ENCODE results near the gene TTC33. TPM values are rescaled to one million over a fixed set of nuclear protein-coding genes. Genes with fewer than 3 reads are reported as not detected.

TTC33 gene
- total RNA-seq, 3 donors from 2014 or later (not counting 1 experiment from before 2014, with no cell fraction given): 7.3 to 11.4 (median 10.0) TPM

- H3K36me3 ChIP-seq (ENCODE audit: control insufficient read depth, insufficient read depth, low read length): no peaks in the 10 kb centered on the region
- ATAC-seq: no peak
- WGBS (ENCODE audit: insufficient coverage): 85% methylated on average over 2 of the region's 4 CpGs
- H3K9me3 ChIP-seq (ENCODE audit: control insufficient read depth, insufficient read depth, low read length): no peaks in the 10 kb centered on the region
- H3K9me3 Mint-ChIP-seq: no peaks in the 10 kb centered on the region
- H3K4me3 ChIP-seq (ENCODE audit: low read length): no peak overlapping the region
- H3K4me1 ChIP-seq (ENCODE audit: control insufficient read depth, insufficient read depth, low read length): no peaks in the 10 kb centered on the region
- no peak for DNase-seq
- H3K4me1 Mint-ChIP-seq: peaks cover 7 to 17% of the 10 kb centered on the region in 2 donors
- TF ChIP-seq CTCF (IDR thresholded peaks at IDR 0.05): no peak
- no peaks in the 10 kb centered on the region for H3K36me3 Mint-ChIP-seq
- no peaks in the 10 kb centered on the region for H3K27me3 ChIP-seq (ENCODE audit: control insufficient read depth, insufficient read depth, low read length)
- no peak overlapping the region for H3K4me3 Mint-ChIP-seq
- no peak overlapping the region for H3K27ac Mint-ChIP-seq
- no peak overlapping the region for H3K27ac ChIP-seq (ENCODE audit: low read length)
- H3K27me3 Mint-ChIP-seq (ENCODE audit: low read depth in 2 of 2): peaks cover 0 to 6% of the 10 kb centered on the region in 2 donors
- intact Hi-C loops (cut with micrococcal nuclease): no loop called here
These were observed 195.2 kb downstream of the TTC33 start for GRCh38 chr5:40560474-40561110.

GRCh38 chr5:40559306-40559705 lies 196.5 kb downstream of the TTC33 start:
- no peak for DNase-seq
- no peak overlapping the region for H3K4me3 Mint-ChIP-seq
- Histone ChIP-seq H3K4me3 (ENCODE audit: low read length) (no peak overlapping the region), H3K36me3 (ENCODE audit: control insufficient read depth, insufficient read depth, low read length) (no peaks in the 10 kb centered on the region), H3K9me3 (ENCODE audit: control insufficient read depth, insufficient read depth, low read length) (no peaks in the 10 kb centered on the region), H3K27ac (ENCODE audit: low read length) (no peak overlapping the region), H3K4me1 (ENCODE audit: control insufficient read depth, insufficient read depth, low read length) (no peaks in the 10 kb centered on the region), H3K27me3 (ENCODE audit: control insufficient read depth, insufficient read depth, low read length) (no peaks in the 10 kb centered on the region)
- H3K4me1 Mint-ChIP-seq: peaks cover under 1 to 7% of the 10 kb centered on the region in 2 donors
- intact Hi-C loops (cut with micrococcal nuclease): no loop called here
- H3K27me3 Mint-ChIP-seq (ENCODE audit: low read depth in 2 of 2): peaks cover 0 to 5% of the 10 kb centered on the region in 2 donors
- H3K9me3 Mint-ChIP-seq: no peaks in the 10 kb centered on the region
- no peaks in the 10 kb centered on the region for H3K36me3 Mint-ChIP-seq
- no peak for ATAC-seq
- no peak overlapping the region for H3K27ac Mint-ChIP-seq
- TF ChIP-seq CTCF (IDR thresholded peaks at IDR 0.05): no peak

GRCh38 chr5:40557501-40557900 lies 198.3 kb downstream of the TTC33 start:
- no peak overlapping the region for H3K4me3 Mint-ChIP-seq
- Histone ChIP-seq H3K9me3 (ENCODE audit: control insufficient read depth, insufficient read depth, low read length) (no peaks in the 10 kb centered on the region), H3K36me3 (ENCODE audit: control insufficient read depth, insufficient read depth, low read length) (no peaks in the 10 kb centered on the region), H3K27ac (ENCODE audit: low read length) (no peak overlapping the region), H3K4me1 (ENCODE audit: control insufficient read depth, insufficient read depth, low read length) (no peaks in the 10 kb centered on the region), H3K4me3 (ENCODE audit: low read length) (no peak overlapping the region), H3K27me3 (ENCODE audit: control insufficient read depth, insufficient read depth, low read length) (no peaks in the 10 kb centered on the region)
- TF ChIP-seq CTCF (IDR thresholded peaks at IDR 0.05): no peak
- no peaks in the 10 kb centered on the region for H3K36me3 Mint-ChIP-seq
- intact Hi-C loops (cut with micrococcal nuclease): no loop called here
- no peak overlapping the region for H3K27ac Mint-ChIP-seq
- ATAC-seq (no peak), DNase-seq (no peak)
- peaks cover 0 to 4% of the 10 kb centered on the region in 2 donors for H3K4me1 Mint-ChIP-seq
- H3K9me3 Mint-ChIP-seq: no peaks in the 10 kb centered on the region
- 100% methylated on average over 1 of the region's 1 CpG for WGBS (ENCODE audit: insufficient coverage)
- H3K27me3 Mint-ChIP-seq (ENCODE audit: low read depth in 2 of 2): peaks cover 0 to 5% of the 10 kb centered on the region in 2 donors

GRCh38 chr5:40556811-40557210 lies 198.9 kb downstream of the TTC33 start:
- ATAC-seq (no peak), DNase-seq (no peak)
- Histone ChIP-seq H3K9me3 (ENCODE audit: control insufficient read depth, insufficient read depth, low read length) (no peaks in the 10 kb centered on the region), H3K27me3 (ENCODE audit: control insufficient read depth, insufficient read depth, low read length) (no peaks in the 10 kb centered on the region), H3K4me3 (ENCODE audit: low read length) (no peak overlapping the region), H3K27ac (ENCODE audit: low read length) (no peak overlapping the region), H3K36me3 (ENCODE audit: control insufficient read depth, insufficient read depth, low read length) (no peaks in the 10 kb centered on the region), H3K4me1 (ENCODE audit: control insufficient read depth, insufficient read depth, low read length) (no peaks in the 10 kb centered on the region)
- Mint-ChIP-seq H3K4me1 (peaks cover 0 to 4% of the 10 kb centered on the region in 2 donors), H3K9me3 (no peaks in the 10 kb centered on the region), H3K27ac (no peak overlapping the region), H3K36me3 (no peaks in the 10 kb centered on the region), H3K27me3 (ENCODE audit: low read depth in 2 of 2) (peaks cover 0 to 5% of the 10 kb centered on the region in 2 donors), H3K4me3 (no peak overlapping the region)
- intact Hi-C loops (cut with micrococcal nuclease): no loop called here
- TF ChIP-seq CTCF (IDR thresholded peaks at IDR 0.05): no peak
